OCI-LY7 (cell line): ENCODE results near the gene LUZP1.

Experiments
- CTCF ChIP-seq: fragments of 200-600 bp; sonication (generic); conservative IDR thresholded peaks from 2 replicates; pipeline ENCODE4 v1.5.1; 2014; ENCODE audit warnings: mild to moderate bottlenecking, antibody characterized with exemption, low read length, moderate library complexity, mixed read lengths
- EZH2phosphoT487 ChIP-seq: fragments of 200-600 bp; sonication (generic); IDR thresholded peaks from 2 replicates; pipeline ENCODE4 v1.6.1; 2018; ENCODE audit warnings: low read depth, borderline replicate concordance, mild to moderate bottlenecking, mixed run types, antibody characterized with exemption, low read length, moderate library complexity, mixed read lengths

DNA sequence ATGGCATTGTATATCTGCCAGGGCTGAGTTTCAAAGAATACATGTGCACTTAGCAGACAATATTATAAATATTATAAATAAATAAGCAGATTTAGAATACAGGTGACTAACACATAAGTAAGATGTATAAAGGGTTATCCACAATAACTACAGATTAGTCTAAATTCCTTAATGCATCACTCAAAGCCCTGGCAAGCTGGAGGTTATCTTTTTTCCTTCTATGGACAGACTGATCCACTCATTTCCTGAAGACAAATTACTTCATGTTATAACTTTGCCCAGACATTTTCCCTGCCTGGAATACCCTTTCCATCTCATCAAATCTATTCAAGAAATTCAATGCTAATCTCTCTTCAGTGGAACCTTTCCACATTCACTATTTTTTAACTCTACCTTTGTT lies 38.8 kb downstream of the LUZP1 start:
- TF ChIP-seq CTCF, result no peak
- TF ChIP-seq EZH2phosphoT487, result no peak
